A549 (cell line): ENCODE measurements around the gene ABHD2. TPM values are rescaled to one million over a fixed set of nuclear protein-coding genes. Genes with fewer than 3 reads are reported as not detected.
A peak's percentile ranks its signal among the peaks of the same experiment; 100 is the strongest.

ENCODE experiments used
- ATAC-seq, 2 experiments: fragments of 200-7000 bp in 1 of 2; fragments of >200 bp in 1 of 2; cut with Nextera tagmentation in 1 of 2; cut with Tn5 transposase in 1 of 2; 3 replicates each; pipeline versions ENCODE4 v1.8.0 to v1.9.1; 2018 to 2020; ENCODE audit warnings: mild to moderate bottlenecking in 1 of 2, moderate library complexity in 1 of 2
- CTCF ChIA-PET: fragments of 300-600 bp; sonication (Branson Sonifier 250); formaldehyde crosslinking; extraction: SDS; loops from one replicate; lab custom pipeline; 2021; ENCODE audit warnings: antibody characterized with exemption, inconsistent platforms; lab: Yijun Ruan, JAX
- POLR2A ChIA-PET: fragments of 350-600 bp; formaldehyde crosslinking; extraction: SDS; loops from one replicate; lab custom pipeline; 2021; ENCODE audit warnings: antibody characterized with exemption, inconsistent platforms; lab: Yijun Ruan, JAX
- DNase-seq, 2 experiments: peaks; one replicate each; pipeline versions ENCODE4 v3.0.0 to v3.0.0-alpha.2; 2011 to 2016; ENCODE audit warnings: low read depth in 1 of 2, low spot score in 1 of 2
- FAIRE-seq: peaks from 2 replicates; lab custom pipeline; 2011; peaks lifted over from hg19 to GRCh38; lab: Jason Lieb, UNC
- H3K27ac ChIP-seq, 2 experiments: fragments of >200 bp; sonication (Bioruptor Twin); formaldehyde crosslinking; 3 replicates each; pipeline ENCODE4 v1.5.1; 2016 to 2017
- H3K4me1 ChIP-seq: fragments of >200 bp; sonication (Bioruptor Twin); formaldehyde crosslinking; 3 replicates; pipeline ENCODE4 v1.6.1; 2016
- H3K4me2 ChIP-seq: fragments of >200 bp; sonication (Bioruptor Twin); formaldehyde crosslinking; 3 replicates; pipeline ENCODE4 v1.6.1; 2016
- H3K4me3 ChIP-seq: fragments of >200 bp; sonication (Bioruptor Twin); formaldehyde crosslinking; 3 replicates; pipeline ENCODE4 v1.5.1; 2016
- H3K9me3 ChIP-seq: fragments of >200 bp; sonication (Bioruptor Twin); formaldehyde crosslinking; 3 replicates; pipeline ENCODE4 v1.6.1; 2016
- ATOH8 ChIP-seq: fragments of 250-450 bp; sonication (Bioruptor Pico); IDR thresholded peaks from 2 replicates; pipeline ENCODE4 v1.5.0; 2020; ENCODE audit warnings: low read depth, mild to moderate bottlenecking, moderate library complexity
- BHLHE40 ChIP-seq: IDR thresholded peaks from 2 replicates; pipeline ENCODE4 v1.6.1; 2012; ENCODE audit warnings: low read depth, low read length, inconsistent platforms
- CBX8 ChIP-seq: fragments of 200-600 bp; sonication (generic); IDR thresholded peaks from 2 replicates; pipeline ENCODE4 v1.6.1; 2016
- CEBPB ChIP-seq, 2 experiments: fragments of >200 bp in 1 of 2; sonication (Bioruptor Twin) in 1 of 2; formaldehyde crosslinking in 1 of 2; IDR thresholded peaks; 2 replicates each; pipeline ENCODE4 v1.6.1; 2012 to 2016
- EHF ChIP-seq: fragments of 250-450 bp; sonication (Bioruptor Pico); IDR thresholded peaks from 2 replicates; pipeline ENCODE4 v1.5.0; 2020; ENCODE audit warnings: mild to moderate bottlenecking
- EHMT2 ChIP-seq: fragments of 200-600 bp; sonication (generic); IDR thresholded peaks from 2 replicates; pipeline ENCODE4 v1.6.1; 2016; ENCODE audit warnings: antibody characterized with exemption, low read depth, mild to moderate bottlenecking, moderate library complexity
- EP300 ChIP-seq, 2 experiments: fragments of >200 bp; sonication (Bioruptor Twin); formaldehyde crosslinking; IDR thresholded peaks; 2 replicates in 1 of 2; 3 replicates in 1 of 2; pipeline ENCODE4 v1.6.1; 2016 to 2017
- ESRRA ChIP-seq: fragments of 150-350 bp; IDR thresholded peaks from 2 replicates; pipeline ENCODE4 v1.6.1; 2014; ENCODE audit warnings: mild to moderate bottlenecking, low read length, borderline replicate concordance
- FOXS1 ChIP-seq: fragments of 250-450 bp; sonication (Bioruptor Pico); IDR thresholded peaks from 2 replicates; pipeline ENCODE4 v1.5.0; 2020; ENCODE audit warnings: mild to moderate bottlenecking, moderate library complexity
- HDAC2 ChIP-seq: fragments of 200-600 bp; sonication (generic); IDR thresholded peaks from 2 replicates; pipeline ENCODE4 v1.6.1; 2016
- HOXA7 ChIP-seq: fragments of 250-450 bp; sonication (Bioruptor Pico); IDR thresholded peaks from 2 replicates; pipeline ENCODE4 v1.5.0; 2020; ENCODE audit warnings: mild to moderate bottlenecking, moderate library complexity
- HOXB13 ChIP-seq: fragments of 250-450 bp; sonication (Bioruptor Pico); IDR thresholded peaks from 2 replicates; pipeline ENCODE4 v1.5.0; 2020; ENCODE audit warnings: low read depth, mild to moderate bottlenecking, moderate library complexity
- KDM1A ChIP-seq: fragments of 200-600 bp; sonication (generic); IDR thresholded peaks from 2 replicates; pipeline ENCODE4 v1.6.1; 2016; ENCODE audit warnings: low read depth, mild to moderate bottlenecking
- KDM5A ChIP-seq: fragments of 200-600 bp; sonication (generic); IDR thresholded peaks from 2 replicates; pipeline ENCODE4 v1.6.1; 2016; ENCODE audit warnings: antibody characterized with exemption, mild to moderate bottlenecking
- NFE2L2 ChIP-seq: fragments of 150-350 bp; conservative IDR thresholded peaks from 2 replicates; pipeline ENCODE4 v1.6.1; 2014; ENCODE audit warnings: low read length
- NPAS2 ChIP-seq: fragments of 250-450 bp; sonication (Bioruptor Pico); IDR thresholded peaks from 2 replicates; pipeline ENCODE4 v1.8.0; 2022; ENCODE audit warnings: mild to moderate bottlenecking, moderate library complexity, borderline replicate concordance
- POLR2A ChIP-seq: IDR thresholded peaks from 2 replicates; pipeline ENCODE4 v1.6.1; 2012; ENCODE audit warnings: mild to moderate bottlenecking, low read length
- POLR2AphosphoS2 ChIP-seq: conservative IDR thresholded peaks from 2 replicates; pipeline ENCODE4 v1.6.1; 2012; ENCODE audit warnings: low read length, improper control_type of control experiment, inconsistent platforms
- RARB ChIP-seq: fragments of 250-450 bp; sonication (Bioruptor Pico); IDR thresholded peaks from 2 replicates; pipeline ENCODE4 v1.8.0; 2021; ENCODE audit warnings: mild to moderate bottlenecking, moderate library complexity
- RCOR1 ChIP-seq: fragments of 150-350 bp; IDR thresholded peaks from 2 replicates; pipeline ENCODE4 v1.6.1; 2014; ENCODE audit warnings: antibody characterized with exemption, low read length, low read depth
- REST ChIP-seq: fragments of 200-600 bp; sonication (generic); IDR thresholded peaks from 2 replicates; pipeline ENCODE4 v1.6.1; 2016; ENCODE audit warnings: antibody characterized with exemption, mild to moderate bottlenecking, moderate library complexity
- SMC3 ChIP-seq: fragments of >200 bp; sonication (Bioruptor Twin); formaldehyde crosslinking; IDR thresholded peaks from 3 replicates; pipeline ENCODE4 v1.6.1; 2018; ENCODE audit warnings: inconsistent platforms
- SREBF2 ChIP-seq: fragments of 450-650 bp; IDR thresholded peaks from 2 replicates; pipeline ENCODE4 v1.6.1; 2014; ENCODE audit warnings: mild to moderate bottlenecking, moderate library complexity
- TP53 ChIP-seq: fragments of 250-450 bp; sonication (Bioruptor Pico); IDR thresholded peaks from 2 replicates; pipeline ENCODE4 v1.5.0; 2021; ENCODE audit warnings: mild to moderate bottlenecking, moderate library complexity
- ZC3H11A ChIP-seq: fragments of 450-650 bp; IDR thresholded peaks from 2 replicates; pipeline ENCODE4 v1.6.1; 2014; ENCODE audit warnings: antibody characterized with exemption, mild to moderate bottlenecking
- ZNF302 ChIP-seq: fragments of 250-450 bp; sonication (Bioruptor Pico); IDR thresholded peaks from 2 replicates; pipeline ENCODE4 v1.9.0; 2021; ENCODE audit warnings: inconsistent platforms, mild to moderate bottlenecking, moderate library complexity
- ZSCAN20 ChIP-seq: fragments of 250-450 bp; sonication (Bioruptor Pico); IDR thresholded peaks from 2 replicates; pipeline ENCODE4 v1.8.0; 2022; ENCODE audit warnings: mild to moderate bottlenecking, moderate library complexity
- WGBS: methylation state at CpG from one replicate; pipeline ENCODE4 v1.1.6; 2017; ENCODE audit errors: missing lambda C conversion rate; 5-methylcytosine and 5-hydroxymethylcytosine counted together
- polyA plus RNA-seq, 4 experiments: library from polyadenylated mRNA; depleted of rRNA in 3 of 4; stranded (reverse); fragments of >200 nt; fragmentation: RNase III in 1 of 4; extraction: RNeasy Plus Mini Kit Qiagen cat#74134 plus additional on column Dnase treatment in 1 of 4; gene quantifications; 2 replicates in 3 of 4; 3 replicates in 1 of 4; pipeline ENCODE4 v1.2.3, GENCODE V29; 2011 to 2017
- TF ChIP-seq, protein P1 (sequence below): fragments of >200 bp; sonication (Bioruptor Twin); formaldehyde crosslinking; IDR thresholded peaks from 3 replicates; pipeline ENCODE4 v1.5.1; 2016

Gene ABHD2
- polyA plus RNA-seq, 2 of the 4 experiments (the other 2 are of a cell fraction): 36.2 to 63.3 TPM

DNA sequence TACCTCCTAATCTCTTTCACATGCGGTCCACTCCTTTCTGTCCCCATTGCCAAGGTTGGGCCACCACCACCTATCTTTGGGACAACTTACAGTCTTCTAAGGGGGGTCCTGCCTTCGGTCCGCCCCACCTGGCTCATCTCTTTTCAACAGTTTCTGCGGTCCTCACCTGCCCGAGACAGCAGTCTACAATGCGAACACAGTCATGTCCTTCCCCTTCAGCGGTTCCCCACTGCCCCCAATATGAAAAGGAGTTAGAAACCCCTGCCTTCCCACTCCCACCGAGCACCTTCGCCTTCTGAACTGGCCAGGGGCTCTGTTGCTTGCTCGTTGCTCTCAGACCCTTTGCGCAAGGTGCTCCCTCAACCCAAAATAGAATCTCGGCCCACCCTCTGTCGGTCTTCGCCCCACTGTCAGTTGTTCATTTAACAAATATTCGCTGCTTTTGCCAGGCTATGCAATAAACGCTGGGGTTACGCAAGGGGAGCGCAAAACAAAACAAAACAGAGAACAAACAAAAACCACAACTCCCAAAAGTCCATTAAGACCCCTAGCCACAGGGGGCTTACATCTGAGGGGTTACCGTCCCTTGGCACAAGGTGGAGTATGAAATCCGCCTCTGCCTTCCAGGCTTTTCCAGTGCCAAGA, 154.9 kb downstream of the ABHD2 start:
- H3K27ac ChIP-seq: peak overlapping the region; percentile 79 to 88
- ATAC-seq (no peak; a peak in 1 of 6 replicates), FAIRE-seq (no peak), DNase-seq (no peak)
- no peaks in the 10 kb centered on the region; the same call in 2 of the 3 replicates for H3K9me3 ChIP-seq
- peak overlapping the region; percentile 82 for H3K4me3 ChIP-seq
- H3K4me2 ChIP-seq: peak overlapping the region; percentile 91
- ChIA-PET POLR2A (interaction anchor here (1.1 kb wide), 1 partner anchor 92 kb away, joined by 5 read pairs; the partner anchor contains the start of gene POLG), CTCF (interaction anchor here (0.7 to 7.9 kb wide), 26 partner anchors 7 to 364 kb away, joined by 3 to 79 read pairs (median 4); no protein-coding TSS in a partner anchor)
- WGBS: 61% methylated on average over 20 of the region's 20 CpGs
- H3K4me1 ChIP-seq: peaks cover 32% of the 10 kb centered on the region; the same call in 2 of the 3 replicates
- TF ChIP-seq SMC3: no peak
- no peak for TF ChIP-seq EHF
- no peak for TF ChIP-seq RARB (CRISPR knock-in tag)
- peak; percentile 51 to 84; a peak in 3 of 4 replicates for TF ChIP-seq CEBPB (IDR thresholded peaks at IDR 0.05)
- no peak for TF ChIP-seq SREBF2
- TF ChIP-seq ATOH8 (CRISPR knock-in tag): no peak
- TF ChIP-seq TP53: 0 out of 2 replicates have a peak, but pooled peaks have one; percentile 76
- no peak for TF ChIP-seq HOXB13 (CRISPR knock-in tag)

DNA sequence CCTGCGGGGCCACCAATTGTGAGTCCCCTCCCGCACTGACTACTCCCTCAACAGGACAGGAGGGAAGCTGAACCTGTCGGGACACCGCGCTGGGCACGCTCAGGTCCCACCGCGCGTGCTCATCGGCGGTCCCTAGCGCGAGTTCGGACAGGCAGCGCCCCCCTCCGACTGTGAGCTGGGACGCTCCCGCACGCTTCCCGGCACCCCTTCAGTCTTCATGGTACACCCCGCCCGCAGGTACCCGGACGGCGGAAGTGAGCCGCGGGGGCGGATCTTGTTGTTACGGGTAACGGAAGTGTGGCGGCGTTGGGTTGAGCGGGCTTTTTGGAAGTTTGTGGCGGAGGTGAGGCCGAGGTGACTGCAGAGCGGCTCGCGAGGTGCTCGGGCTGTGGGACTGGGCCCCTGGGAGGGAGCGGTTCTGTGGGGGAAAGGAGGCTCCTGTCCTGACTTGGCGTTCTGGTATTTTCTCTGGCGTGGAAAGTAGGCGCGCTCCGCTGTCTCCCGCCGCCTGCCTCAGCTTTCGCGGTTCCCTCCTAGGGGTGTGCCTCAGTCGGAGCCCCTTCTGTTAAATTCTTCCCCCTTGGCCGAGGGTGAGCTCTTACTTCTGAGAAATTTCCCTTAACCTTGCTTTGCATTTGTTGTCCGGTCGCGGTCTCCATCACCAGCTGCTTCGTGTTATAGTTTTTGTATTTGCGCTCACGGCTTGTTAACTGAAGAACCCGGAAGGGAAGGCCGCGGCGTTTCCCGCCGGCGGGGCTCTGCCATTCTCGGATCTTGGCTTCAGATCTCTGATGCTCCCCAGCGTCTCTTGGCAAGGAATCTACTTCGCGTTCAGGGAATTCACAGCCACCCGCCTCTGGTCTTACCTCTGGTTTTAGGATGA, 155.7 kb downstream of the ABHD2 start, which contains the start of gene FANCI:
TSS of gene FANCI (plus strand) at position 289 of the 883 bp plus-strand sequence. CDS start 3,669 bp downstream, outside the sequence.
- FAIRE-seq: no peak
- Histone ChIP-seq H3K27ac (peak within 1 kb of the TSS; percentile 79 to 88), H3K4me3 (peak within 1 kb of the TSS; percentile 82), H3K9me3 (no peaks in the 10 kb centered on the region; the same call in 2 of the 3 replicates), H3K4me1 (peaks cover 32% of the 10 kb centered on the region; the same call in 2 of the 3 replicates), H3K4me2 (peak within 1 kb of the TSS; percentile 91)
- 2% methylated on average over 49 of the region's 69 CpGs for WGBS
- ChIA-PET CTCF (interaction anchor here (0.5 to 4.7 kb wide), 29 partner anchors 8 to 365 kb away, joined by 3 to 79 read pairs (median 4); no protein-coding TSS in a partner anchor), POLR2A (interaction anchor here (0.6 to 1.1 kb wide), 4 partner anchors 22 to 254 kb away, joined by 3 to 5 read pairs (median 4); partner anchors contain the start of gene POLG)
- DNase-seq: peak; percentile 96 to 97
- peak; percentile 98 for ATAC-seq
- TF ChIP-seq RCOR1: no peak
- TF ChIP-seq BHLHE40: peak; percentile 81
- TF ChIP-seq CBX8: no peak
- no peak for TF ChIP-seq REST
- TF ChIP-seq POLR2AphosphoS2: no peak
- no peak for TF ChIP-seq KDM1A
- TF ChIP-seq, protein P1, sequence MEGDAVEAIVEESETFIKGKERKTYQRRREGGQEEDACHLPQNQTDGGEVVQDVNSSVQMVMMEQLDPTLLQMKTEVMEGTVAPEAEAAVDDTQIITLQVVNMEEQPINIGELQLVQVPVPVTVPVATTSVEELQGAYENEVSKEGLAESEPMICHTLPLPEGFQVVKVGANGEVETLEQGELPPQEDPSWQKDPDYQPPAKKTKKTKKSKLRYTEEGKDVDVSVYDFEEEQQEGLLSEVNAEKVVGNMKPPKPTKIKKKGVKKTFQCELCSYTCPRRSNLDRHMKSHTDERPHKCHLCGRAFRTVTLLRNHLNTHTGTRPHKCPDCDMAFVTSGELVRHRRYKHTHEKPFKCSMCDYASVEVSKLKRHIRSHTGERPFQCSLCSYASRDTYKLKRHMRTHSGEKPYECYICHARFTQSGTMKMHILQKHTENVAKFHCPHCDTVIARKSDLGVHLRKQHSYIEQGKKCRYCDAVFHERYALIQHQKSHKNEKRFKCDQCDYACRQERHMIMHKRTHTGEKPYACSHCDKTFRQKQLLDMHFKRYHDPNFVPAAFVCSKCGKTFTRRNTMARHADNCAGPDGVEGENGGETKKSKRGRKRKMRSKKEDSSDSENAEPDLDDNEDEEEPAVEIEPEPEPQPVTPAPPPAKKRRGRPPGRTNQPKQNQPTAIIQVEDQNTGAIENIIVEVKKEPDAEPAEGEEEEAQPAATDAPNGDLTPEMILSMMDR: peak; percentile 86
- no peak for TF ChIP-seq NFE2L2
- TF ChIP-seq EHF: no peak
- TF ChIP-seq EHMT2: no peak
- TF ChIP-seq ZC3H11A: no peak
- TF ChIP-seq FOXS1 (CRISPR knock-in tag): no peak
- TF ChIP-seq NPAS2 (CRISPR knock-in tag): no peak
- TF ChIP-seq HDAC2: peak; percentile 88; the same call in 1 of the 2 replicates
- peak; percentile 85 for TF ChIP-seq POLR2A
- TF ChIP-seq EP300 (IDR thresholded peaks at IDR 0.05): no peak
- no peak for TF ChIP-seq ZNF302 (CRISPR knock-in tag)
- TF ChIP-seq ESRRA: no peak
- TF ChIP-seq SMC3: peak; percentile 73
- no peak for TF ChIP-seq RARB (CRISPR knock-in tag)
- no peak for TF ChIP-seq HOXA7 (CRISPR knock-in tag)
- peak; percentile 86 for TF ChIP-seq KDM5A
- TF ChIP-seq ZSCAN20 (CRISPR knock-in tag): no peak
